DMS114 treated with DMSO at 0.1 percent for 48 hours (cell line): ENCODE measurements around the gene CES3.
A peak's percentile ranks its signal among the peaks of the same experiment; 100 is the strongest.
"Not testable (repeated sequence)": the region's sequence is repeated elsewhere in the genome, so short reads cannot be mapped to it uniquely, and the experiment has no call there.

Experiments used
- DNase-seq: peaks from one replicate; lab custom pipeline; 2025; ENCODE audit not compliant: unreplicated experiment; lab: John Stamatoyannopoulos, UW

The CES3 gene

DNA sequence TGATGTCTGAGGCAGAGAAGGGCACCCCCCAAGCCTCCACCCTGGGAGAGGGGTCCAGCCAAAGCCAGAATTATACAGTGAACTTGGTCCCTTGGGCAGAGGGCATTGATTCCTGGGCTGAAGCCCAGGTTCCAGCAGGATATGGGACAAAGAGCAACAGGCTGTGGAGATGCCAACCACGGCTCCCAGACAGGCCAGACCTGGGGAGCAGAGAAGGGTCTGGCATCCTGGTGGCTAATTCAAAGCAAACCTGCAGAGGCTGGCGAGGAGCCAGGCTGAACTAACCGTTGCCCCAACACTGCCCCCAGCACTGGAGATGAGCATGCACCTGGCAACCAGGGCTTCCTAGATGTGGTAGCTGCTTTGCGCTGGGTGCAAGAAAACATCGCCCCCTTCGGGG, 3.0 kb downstream of the CES3 start:
- DNase-seq, result no peak

DNA sequence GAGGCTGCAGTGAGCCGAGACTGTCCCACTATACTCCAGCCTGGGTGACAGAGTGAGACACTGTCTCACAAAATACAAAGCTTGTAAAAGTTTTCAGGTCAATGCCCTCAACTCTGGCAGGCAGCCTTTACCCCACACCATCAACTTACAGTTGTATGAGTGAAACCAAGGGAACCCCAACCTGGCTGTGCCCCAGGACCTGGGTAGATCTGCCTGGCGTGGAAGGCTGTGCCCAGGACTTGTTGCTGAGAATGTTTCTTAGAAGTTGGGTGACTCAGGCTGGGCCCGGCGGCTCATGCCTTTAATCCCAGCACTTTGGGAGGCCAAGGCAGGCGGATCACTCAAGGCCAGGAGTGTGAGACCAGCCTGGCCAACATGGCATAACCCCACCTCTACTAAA, 7.8 kb downstream of the CES3 start:
- no peak for DNase-seq

DNA sequence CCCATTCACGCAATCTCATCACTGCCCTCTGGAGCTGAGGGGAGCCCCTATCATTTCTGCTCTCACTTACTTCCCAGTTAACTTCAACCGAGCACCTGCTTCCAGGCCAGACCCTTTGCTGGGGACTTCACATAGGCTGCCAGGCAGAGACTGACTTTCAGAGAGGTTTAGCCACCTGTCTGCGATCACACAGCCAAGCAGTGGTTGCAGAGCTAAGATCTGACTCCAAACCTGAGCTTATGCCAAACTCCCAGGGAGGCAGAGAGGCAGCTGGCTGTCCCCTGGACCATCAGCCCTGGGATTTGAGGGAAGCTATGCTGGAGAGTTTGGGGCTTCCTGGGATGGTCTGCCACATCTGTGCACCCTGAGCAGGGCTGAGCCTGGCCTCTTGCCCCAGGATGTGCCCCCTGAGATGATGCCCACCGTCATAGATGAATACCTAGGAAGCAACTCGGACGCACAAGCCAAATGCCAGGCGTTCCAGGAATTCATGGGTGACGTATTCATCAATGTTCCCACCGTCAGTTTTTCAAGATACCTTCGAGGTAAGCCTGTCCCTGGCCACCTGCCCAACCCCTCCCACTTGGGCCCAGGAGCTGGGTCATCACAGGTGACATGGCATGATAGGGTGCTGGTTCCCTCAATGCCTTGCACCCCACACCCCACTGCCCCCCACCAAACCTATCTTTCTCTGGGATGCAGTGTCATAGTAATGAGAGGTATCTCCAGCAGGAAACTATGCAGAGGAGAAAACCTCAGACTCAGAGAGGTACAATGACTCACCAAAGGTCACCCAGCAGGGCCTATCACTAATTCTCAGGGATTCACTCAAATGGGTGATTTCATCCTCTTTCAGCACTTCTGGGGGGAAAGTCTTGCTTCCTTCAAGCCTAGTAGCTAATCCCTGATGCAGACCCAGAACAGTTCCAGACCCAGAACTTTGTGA, 10.0 kb downstream of the CES3 start:
- no peak for DNase-seq

- no peak for DNase-seq
Observed at GRCh38 chr16:66972983-66973382, 11.9 kb downstream of the CES3 start.

DNA sequence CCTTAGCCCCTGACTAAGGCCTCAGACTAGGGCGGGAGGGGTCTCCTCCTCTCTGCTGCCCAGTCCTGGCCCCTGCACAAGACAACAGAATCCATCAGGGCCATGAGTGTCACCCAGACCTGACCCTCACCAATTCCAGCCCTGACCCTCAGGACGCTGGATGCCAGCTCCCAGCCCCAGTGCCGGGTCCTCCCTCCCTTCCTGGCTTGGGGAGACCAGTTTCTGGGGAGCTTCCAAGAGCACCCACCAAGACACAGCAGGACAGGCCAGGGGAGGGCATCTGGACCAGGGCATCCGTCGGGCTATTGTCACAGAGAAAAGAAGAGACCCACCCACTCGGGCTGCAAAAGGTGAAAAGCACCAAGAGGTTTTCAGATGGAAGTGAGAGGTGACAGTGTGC, 12.7 kb downstream of the CES3 start:
- no peak for DNase-seq

DNA sequence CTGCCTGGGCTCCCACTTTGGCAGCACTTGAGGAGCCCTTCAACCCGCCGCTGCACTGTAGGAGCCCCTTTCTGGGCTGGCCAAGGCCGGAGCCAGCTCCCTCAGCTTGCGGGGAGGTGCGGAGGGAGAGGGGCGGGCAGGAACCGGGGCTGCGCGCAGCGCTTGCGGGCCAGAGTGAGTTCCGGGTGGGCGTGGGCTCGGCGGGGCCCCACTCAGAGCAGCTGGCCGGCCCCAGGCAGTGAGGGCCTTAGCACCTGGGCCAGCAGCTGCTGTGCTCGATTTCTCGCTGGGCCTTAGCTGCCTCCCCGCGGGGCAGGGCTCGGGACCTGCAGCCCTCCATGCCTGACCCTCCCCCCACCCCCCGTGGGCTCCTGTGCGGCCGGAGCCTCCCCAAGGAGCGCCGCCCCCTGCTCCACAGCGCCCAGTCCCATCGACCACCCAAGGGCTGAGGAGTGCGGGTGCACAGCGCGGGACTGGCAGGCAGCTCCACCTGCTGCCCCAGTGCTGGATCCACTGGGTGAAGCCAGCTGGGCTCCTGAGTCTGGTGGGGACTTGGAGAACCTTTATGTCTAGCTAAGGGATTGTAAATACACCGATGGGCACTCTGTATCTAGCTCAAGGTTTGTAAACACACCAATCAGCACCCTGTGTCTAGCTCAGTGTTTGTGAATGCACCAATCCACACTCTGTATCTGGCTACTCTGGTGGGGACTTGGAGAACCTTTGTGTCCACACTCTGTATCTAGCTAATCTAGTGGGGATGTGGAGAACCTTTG, 13.3 kb downstream of the CES3 start:
- DNase-seq, result not testable (repeated sequence)

GRCh38 chr16:66974932-66975246, 13.8 kb downstream of the CES3 start:
- DNase-seq, result not testable (repeated sequence)

DNA sequence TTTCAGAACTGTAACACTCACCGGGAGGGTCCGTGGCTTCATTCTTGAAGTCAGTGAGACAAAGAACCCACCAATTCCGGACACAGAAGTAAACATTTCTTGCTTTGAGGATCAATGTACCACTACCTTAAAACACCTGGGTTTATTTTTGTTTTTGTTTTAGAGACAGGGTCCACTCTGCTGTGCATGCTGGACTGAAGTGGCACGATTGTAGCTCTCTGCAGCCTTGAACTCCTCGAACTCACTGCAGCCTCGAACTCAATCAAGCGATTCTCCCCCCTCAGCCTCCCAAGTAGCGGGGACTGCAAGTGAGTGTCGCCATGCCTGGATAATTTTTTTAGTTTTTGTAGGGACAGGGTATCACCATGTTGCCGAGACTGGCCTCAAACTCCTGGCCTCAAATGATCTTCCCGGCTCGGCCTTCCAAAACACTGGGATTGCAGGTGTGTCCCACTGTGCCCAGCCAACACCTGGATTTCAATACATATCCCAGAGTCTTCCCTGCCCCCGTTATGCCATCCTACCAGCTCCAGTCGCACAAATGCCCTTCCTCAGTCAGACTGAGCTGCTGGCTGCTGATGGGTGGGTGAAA, 14.3 kb downstream of the CES3 start:
- no peak for DNase-seq

DNA sequence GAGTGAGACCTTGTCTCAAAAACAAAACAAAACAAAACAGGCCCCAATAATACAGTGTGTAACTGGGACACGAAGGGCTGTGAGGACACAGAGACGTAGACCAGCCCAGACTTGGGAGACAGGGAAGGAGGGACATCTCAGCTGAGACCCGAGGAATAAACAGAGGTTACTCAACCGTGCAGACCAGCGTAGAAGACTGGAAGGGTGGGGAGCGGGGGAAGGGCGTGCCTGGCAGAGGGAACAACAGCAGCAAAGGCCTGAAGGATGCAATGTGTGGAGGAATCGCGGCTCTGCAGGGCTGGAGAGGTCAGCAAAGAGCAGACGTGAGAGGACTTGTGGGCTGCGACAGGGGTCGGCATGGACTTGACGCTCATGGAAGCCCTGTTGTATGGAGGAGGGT, 15.7 kb downstream of the CES3 start:
- DNase-seq, result no peak

DNA sequence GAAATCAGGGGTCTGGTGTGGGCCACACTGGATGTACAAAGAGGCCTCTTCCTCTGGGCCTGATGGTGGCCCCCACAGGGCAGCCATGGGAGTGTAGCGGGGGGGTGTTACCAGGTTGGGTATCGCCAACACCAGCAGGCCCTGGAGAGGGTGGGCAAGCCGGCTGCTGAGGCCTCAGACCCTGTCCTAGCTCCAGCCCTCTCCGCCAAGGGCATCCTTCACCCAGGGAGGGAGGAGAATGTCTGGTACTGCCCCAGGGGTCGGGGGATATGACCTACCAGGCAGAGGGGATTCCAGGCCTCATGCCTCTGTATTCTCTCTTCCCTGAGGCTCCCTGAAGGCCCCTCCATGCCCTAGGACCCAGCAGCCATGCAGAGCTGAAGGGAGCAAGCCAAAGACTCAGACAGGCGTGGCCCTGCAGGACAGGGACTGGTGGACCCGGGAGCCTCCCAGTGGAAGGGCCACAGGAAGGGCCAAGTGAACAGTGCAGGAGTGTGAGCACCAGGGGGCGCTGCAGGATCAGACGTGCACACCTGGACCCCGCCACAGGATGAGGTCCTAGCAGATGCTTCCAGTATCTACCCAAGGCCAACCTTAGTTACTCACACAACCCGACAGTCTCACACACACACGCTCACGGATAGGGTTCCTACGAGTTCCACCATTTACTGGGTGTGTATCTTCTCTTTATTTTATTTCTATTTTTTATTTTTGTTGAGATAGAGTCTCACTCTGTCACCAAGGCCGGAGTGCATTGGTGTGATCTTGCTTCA, 16.5 kb downstream of the CES3 start:
- DNase-seq, result peak; percentile 80

DNA sequence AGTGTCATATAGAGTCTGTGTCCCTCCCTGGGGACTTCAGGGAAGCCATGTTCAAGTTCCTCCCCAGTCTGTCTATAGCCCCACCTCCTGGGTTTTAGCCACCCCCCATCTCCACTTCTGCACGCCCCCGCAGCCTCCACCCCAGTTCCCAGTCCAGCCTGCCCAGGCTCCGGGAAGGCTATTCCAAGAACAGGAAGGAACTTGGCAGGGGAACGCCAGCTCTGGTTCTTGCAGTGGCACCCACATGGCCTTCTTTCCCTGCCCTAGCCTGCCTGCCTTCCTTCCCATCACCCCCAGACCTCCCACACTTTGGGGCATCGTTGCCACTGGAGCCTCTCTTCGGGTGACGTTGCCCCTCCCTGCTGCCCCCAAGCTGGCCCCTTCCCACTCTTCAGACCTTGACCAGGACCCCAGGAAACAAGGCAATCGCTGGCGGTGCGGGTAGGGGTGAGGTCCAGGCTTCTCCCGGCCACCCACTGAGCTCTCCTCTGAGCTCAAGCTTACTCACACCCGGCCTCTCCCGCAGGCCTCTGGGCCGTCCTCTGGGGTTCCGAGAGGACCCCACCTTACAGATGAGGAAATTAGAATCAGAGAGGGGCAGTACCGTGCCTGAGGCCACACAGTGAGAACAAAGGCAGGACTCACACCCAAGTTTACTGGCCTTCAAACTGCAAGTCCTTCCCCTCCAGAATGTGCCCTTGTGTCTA, 18.1 kb downstream of the CES3 start:
- no peak for DNase-seq

- DNase-seq, result no peak
Observed at GRCh38 chr16:66983033-66983432, 22.0 kb downstream of the CES3 start.

DNA sequence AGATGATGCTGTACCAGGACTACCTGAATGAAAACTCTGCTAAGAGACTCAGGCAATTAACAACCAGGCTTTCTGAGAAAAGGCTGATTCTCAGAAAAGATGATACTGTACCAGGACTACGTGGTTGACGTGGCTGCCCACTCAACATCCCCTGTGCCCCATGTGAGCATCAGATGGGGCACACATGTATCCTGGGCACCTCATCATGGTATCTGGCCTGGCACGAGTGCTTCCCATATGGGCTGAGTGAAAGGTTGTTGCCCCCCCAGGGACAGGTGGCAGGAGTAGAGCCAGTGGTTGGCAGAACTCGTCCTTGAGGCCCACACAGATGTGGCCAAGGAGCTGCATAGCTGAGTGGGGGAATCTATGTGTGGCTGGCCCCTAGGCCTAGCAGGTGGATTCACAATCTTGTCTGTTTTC, 23.8 kb downstream of the CES3 start:
- no peak for DNase-seq

- no peak for DNase-seq
Observed at GRCh38 chr16:66986559-66986958, 25.5 kb downstream of the CES3 start.

- DNase-seq, result no peak
Observed at GRCh38 chr16:66988197-66988788, 27.2 kb downstream of the CES3 start, which contains the start of gene CES4A. Gene CES4A (plus strand): TSS chr16:66988589. CDS start chr16:66988773, 184 bp downstream.

GRCh38 chr16:66991545-66992077, 30.5 kb downstream of the CES3 start:
- DNase-seq, result no peak

- not testable (repeated sequence) for DNase-seq
Observed at GRCh38 chr16:66993558-66993957, 32.5 kb downstream of the CES3 start.

DNA sequence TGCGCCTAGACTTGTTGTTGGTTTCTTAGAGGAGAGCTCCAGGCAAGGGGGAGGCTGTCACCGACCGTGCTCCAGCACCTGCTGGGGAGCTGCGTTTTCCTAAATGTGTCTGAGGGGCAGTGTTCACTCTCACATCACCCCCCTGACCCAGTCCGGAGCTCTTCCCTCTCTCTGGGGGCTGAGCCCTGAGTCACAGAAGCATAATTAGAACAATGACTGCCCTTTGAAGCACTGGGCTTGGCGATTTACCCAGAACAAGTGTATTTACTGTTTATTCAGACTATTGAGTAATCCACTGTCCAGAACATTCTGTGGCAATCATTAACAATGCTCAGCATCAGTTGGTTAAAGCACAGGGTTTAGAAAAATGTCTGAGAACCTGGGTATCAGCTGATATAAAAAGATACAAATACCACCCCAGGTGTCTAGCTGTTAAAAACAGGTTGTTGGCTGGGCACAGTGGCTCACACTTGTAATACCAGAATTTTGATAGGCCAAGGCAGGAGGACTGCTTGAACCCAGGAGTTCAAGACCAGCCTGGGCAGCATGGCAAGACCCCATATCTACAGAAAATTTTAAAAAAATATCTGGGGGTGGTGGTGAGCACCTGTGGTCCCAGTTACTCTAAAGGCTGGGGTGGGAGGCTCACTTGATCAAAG, 35.4 kb downstream of the CES3 start:
- no peak for DNase-seq

- DNase-seq, result no peak
Observed at GRCh38 chr16:66996983-66997358, 35.9 kb downstream of the CES3 start.
